Measurements from ENCODE around the gene PRKCD.

Gene PRKCD

DNA sequence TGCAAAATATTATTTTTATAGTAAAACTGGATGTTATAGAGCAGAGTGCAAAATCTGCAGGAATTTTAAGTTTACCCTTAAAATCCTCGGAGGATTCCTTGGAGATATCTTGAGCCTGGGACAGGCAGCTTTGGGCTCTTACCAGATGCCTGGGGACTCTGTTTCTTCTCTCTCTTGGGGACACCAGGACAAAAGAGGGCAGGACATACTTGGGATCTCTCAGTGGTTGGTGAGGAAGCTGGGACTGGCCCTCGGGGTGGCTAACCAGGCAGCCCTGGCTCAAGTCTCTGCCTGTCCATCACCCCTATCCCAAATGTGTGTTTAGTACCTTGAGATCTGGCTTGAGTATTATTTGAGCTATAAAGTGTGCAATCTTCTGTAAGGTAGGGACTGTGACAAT lies 56.2 kb downstream of the PRKCD start:
- DNase-seq (ENCODE audit: low spot score) = no peak

DNA sequence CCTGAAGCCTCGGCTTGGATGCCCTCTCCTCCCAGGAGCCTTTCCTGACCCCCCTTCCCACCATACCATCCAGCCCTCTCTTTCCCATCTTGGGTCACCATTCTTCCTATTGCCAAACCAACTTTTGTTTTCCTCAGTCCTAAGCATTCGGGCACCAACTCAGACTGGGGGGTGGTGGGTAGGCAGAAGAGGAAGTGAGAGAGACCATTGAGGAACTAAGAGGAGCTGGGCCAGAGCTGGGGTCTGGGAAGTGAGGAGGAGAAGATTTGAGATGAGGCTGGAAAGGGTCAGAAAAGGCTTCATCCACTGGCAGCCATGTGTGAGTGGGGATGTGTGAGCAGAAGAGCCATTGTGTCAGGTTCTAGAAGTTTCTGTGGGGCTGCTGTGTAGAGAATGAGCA lies 57.1 kb downstream of the PRKCD start:
- no peak for DNase-seq (ENCODE audit: low spot score)

DNA sequence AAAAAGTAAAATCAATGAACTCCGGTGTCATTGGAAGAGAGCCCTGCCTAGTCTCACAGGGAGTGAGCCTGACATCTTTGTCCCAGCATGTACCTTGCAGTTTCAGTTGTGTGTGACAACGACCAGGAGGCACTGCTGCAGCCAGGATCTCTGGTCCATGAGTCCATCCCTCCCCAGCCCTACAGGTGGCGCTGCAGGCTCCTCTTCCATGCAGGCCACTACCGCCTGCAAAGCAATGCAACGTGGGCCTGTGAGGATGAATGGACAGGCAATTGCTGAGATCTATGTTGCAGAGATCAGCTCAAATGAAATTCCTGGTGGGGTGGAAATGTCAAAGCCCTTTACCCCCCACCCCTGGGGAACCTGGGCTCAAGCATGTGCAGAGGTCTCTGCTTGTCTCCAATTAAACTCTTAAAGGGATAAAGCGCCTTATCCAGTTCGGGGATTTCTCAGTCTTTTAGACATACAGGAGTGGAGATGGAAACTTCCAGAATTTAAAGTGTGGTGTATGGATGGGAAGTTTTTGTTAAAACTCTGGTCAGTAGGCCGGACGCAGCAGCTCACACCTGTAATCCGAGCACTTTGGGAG lies 59.0 kb downstream of the PRKCD start:
- peak; percentile 80 for DNase-seq (ENCODE audit: low spot score)

DNA sequence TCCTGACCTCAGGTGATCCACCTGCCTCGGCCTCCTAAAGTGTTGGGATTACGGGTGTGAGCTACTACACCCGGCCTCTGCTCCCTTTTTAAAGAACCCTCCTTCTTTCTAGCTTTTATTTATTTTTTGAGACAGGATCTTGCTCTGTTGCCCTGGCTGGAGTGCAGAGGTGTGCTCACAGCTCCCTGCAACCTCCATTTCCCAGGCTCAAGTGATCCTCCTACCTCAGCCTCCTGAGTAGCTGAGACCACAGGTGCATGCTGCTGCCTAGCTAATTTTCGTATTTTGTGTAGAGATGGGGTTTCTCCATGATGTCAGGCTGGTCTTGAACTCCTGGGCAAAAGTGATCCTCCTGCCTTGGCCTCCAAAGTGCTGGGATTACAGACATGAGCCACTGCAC lies 60.3 kb downstream of the PRKCD start:
- no peak for DNase-seq (ENCODE audit: low spot score)

DNA sequence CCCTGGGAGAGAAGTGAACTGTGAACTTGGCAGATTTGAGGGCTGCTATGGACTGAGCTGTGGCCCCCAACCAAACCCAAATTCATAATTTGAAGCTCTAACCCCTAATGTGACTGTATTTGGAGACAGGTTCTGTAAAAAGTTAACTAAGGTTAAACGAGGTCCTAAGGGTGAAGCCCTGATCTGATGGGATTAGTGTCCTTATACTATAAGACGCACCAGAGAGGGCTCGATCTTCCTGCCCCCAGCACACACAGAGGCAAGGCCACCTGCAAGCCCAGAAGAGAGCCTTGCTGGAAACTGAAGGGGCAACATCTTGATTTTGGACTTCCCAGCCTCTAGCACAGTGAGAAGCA lies 60.8 kb downstream of the PRKCD start:
- no peak for DNase-seq (ENCODE audit: low spot score)

DNA sequence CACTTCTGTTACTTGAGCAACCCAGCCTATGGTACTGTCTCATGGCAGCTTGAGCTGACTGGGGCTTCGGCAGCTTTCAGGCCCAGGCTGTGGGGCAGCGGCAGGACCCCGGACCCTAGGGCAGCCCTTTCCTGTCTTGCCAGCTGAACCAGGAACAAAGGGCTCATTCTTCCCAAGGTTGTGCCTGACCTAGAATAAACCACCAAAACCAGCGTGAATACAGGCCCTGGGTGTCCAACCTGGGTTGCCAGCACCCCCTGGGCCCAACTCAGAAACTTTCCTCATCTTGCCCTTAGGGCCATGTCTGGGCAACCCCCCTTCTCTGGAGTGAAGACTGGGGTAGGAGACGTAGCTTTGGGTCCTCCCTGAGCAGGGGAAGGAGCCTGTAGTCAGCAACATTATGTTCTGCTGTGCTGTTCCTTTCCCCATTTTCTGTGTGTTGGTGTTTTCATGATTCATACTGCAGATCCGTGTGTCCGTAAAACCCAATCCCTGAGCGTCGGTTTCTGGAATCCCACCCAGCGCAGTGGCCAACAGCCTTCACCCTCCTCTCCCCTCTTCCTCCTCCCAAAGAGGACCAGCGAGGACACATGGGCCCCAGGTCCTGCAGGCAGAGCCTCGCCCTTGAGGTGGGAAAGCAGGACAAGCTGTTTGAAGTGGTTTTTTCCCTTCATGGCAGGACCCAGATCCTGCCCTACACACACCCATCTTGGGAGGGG lies 61.3 kb downstream of the PRKCD start:
- DNase-seq (ENCODE audit: low spot score) = no peak

DNA sequence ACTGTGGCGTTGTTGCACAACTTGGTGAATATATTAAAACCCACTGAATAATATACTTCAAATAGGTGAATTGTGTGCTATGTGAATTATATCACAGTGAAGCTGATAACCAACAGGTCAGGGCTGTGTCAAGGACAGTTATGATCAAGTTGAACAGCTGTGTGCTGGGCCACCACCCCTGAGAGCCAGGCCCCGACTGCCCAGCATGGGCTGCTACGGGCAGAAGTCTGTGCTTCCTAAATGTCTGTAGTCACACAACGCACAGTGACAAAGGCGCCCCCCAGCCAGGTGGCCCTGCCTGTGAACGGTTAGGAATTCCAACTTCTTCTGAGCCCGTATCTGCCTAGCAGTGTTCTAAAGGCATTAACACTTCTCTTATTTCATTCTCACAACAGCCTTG lies 62.0 kb downstream of the PRKCD start:
- no peak for DNase-seq (ENCODE audit: low spot score)

DNA sequence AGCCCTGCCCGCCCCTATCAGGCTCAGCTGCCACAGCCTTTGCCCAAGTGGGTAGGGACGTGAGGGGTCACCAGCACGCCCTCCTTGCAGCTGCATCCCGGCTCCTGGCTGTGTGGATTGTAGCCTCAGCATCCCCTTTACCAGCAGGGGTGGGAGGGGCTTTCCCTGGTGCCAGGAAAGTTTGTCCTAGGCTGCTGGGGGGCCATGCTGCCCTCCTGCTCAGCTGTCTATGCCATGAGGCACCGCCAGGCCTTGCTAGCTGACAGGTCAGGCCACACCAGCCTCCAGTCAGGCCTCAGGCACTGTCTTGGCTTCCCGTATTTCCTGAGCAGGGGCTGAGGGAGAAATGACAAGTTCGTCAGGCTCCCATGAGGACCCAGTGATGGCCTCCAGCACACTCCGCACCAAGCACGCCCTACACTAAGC lies 62.5 kb downstream of the PRKCD start:
- DNase-seq (ENCODE audit: low spot score) = no peak

DNA sequence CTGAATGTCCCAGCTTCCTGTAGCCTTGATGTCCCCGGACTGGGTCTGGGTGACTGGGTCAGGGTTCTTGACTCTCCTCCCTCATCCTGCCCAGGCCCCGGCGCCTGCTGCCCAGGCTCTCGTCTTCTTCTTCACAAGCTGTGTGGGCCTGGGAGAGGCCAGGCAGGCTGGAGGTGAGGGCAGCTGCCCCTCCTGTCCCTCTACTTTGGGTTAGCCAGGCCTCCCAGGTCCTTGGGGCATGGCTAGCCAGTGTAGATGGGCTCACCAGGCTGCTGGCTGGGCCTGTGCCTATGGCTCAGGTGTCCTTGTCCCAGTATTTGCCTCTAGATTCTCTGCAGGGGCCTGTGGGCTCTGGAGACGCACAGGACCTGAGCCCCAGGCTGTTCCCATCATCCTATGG lies 63.0 kb downstream of the PRKCD start:
- DNase-seq (ENCODE audit: low spot score) = no peak

DNA sequence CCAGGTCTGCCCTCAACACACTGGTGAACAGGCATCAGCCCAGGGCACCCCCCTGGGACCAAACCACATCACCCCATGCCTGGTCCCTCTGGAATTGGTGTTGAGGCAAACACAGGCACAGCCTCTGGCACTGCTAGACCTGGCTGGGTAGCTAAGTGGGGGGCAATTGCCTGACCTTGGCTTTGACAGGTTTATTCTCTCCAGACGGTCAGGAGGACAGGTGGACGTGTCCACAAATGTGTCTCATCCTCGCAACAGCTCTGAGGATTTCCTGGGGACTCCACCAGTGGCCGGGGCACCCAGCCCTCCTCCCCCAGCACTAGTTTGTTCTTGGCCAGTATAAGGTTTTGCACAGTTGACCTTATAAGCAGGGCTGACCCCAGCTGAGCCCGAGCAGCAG lies 63.5 kb downstream of the PRKCD start:
- DNase-seq (ENCODE audit: low spot score) = no peak

DNA sequence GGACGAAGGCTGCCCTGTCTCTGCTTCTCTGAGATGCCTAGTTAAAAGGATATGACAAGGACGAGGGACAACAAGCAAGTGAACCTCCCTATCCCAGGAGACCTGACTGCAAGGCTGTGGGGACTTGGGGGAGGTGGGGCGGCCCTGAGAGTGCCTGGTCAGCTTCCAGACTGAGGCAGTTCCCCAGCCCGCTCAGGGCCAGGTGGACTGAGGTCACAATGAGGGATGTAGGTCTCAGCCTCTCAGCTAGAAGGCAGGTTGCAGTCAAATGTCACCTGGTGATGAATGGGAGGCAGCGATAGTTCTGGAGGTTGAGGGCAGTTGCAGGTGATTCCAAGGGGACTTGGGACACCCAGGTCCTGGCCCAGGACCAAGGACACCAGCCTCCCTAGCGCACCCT lies 64.2 kb downstream of the PRKCD start:
- DNase-seq (ENCODE audit: low spot score) = no peak

DNA sequence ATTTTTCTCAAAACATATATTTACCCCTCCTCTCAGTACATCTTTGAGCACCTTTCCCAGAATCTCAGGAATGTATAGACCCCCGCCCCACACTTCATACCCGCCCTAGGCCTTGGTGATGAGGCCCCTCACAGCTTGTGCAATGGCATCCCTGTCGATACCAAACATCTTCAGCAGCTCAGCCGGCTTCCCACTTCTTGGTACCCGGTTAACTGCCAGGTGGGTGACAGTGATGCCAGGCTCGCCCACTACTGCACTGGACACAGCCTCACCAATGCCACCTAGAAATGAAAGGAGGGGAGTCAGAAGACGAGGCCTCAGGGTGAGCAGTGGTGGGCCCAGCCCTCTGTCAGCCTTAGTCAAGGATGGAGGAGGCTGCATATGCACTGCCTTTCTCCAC lies 64.6 kb downstream of the PRKCD start:
- DNase-seq (ENCODE audit: low spot score) = no peak

DNA sequence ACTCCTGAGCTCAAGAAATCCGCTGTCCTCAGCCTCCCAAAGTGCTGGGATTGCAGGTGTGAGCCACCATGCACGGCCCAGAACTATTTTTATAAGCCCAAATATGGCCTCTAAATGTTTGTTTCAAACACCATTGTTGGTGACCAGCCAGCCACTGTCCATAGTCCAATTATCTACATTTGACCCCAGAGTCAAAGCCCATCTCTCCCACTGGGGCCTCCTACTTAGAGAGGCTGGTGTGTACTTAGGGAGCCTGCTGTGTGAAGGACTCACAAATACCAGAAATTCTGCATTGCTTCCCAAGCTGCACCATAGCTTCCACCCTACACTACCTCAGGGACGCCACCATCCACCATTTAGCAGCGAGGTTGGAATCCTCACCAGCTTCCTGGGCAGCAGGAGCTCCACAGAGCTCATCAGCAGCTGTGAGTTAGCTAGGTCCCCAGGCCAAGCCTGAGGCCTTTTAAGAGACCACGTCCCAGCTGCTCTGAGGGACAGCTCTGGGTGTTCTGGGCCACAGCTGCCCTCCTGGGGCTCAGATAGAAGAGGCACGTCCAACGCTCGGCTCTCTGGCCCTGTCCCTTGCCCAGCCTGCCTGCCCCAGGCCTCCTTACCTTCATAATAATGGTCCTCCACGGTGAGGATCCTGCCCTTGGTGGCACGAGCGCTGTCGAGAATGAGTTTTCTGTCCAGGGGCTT lies 65.3 kb downstream of the PRKCD start:
- DNase-seq (ENCODE audit: low spot score) = no peak

DNA sequence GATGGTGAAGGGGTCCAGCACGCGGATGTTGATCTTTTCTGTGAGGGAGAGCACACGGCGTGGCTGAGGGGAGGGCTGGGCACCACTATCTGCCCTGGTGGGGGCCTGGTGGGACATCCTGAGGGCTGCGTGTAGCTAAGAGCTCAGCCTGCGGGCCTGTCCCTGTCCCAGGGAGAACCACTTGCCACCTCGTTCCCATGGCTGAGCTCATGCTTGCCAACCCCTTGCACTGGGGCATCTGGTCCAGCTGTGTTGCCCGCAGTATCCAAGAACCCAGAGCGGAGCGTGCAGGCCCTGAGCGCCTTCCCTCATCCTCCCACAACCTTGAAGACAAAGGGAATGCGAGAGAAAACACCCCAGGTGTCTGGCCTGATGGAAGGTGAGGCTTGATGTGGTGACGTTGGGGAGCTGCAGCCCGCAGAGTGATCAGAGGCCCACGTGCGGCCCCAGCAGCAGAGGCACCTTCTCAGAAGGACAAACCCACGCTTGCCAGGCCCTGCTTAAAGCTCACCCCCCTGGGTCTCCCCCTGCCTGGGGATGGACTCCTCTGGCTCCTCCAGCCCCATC lies 65.9 kb downstream of the PRKCD start:
- DNase-seq (ENCODE audit: low spot score) = no peak

DNA sequence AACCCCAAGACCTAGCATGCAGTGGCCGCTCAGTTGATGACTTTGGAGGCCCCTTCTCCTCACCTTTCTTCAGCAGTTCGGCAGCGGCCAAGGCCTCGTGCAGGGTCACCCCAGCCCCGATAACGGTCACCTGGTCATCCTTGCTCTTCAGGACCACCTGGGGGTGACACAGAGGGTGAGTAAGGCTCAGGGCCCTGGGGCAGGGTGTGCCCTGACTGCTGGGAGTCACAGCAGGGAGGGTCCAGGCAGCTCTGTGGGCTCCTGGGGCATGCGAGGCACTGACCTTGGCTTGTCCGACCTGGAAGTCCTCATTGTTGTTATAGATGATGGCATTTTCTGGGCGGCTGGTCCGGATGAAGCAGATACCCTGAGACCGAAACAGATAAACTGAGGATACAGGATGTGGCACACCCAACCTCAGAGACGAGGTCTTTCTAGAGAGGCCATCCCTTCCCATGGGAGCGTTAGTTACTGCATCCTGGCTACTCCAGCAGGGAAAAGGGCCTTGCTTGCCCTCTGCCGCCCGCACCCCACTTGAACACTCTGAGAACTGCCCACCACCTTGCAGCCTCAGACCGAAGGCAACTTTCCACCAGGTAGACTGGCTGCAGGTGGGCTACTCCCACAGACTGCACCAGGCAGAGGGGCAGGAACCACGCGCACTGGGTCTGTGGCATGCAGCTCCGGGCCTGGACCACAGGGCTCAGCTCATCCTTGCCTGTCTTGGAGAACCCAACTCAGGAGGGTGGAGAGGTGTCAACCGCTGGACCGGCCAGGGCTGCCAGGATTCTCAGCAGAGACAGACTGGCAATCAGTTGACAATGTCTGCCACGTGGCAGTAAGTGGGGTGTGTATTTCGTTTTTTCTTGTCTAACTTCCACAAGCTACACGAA lies 67.2 kb downstream of the PRKCD start:
- no peak for DNase-seq (ENCODE audit: low spot score)

DNA sequence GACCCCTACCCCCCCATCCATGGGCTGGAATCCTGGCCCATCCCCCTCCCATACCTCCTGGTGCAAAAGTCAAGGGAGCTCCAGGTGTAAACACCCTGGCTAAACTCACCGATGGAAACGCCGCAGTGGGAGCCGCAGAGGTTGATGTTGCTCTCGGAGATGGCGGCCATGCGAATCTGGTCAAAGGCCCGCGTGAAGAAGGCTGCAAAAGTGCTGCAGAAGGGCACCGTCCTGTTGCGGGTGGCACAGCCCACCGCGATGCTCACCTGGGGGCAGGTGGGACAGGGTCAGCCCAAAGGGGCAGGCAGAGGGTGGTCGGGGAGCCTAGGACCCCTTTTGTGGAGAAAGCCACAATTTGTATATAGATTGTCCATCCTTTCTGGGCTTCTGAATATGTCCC lies 68.2 kb downstream of the PRKCD start:
- DNase-seq (ENCODE audit: low spot score) = no peak

DNA sequence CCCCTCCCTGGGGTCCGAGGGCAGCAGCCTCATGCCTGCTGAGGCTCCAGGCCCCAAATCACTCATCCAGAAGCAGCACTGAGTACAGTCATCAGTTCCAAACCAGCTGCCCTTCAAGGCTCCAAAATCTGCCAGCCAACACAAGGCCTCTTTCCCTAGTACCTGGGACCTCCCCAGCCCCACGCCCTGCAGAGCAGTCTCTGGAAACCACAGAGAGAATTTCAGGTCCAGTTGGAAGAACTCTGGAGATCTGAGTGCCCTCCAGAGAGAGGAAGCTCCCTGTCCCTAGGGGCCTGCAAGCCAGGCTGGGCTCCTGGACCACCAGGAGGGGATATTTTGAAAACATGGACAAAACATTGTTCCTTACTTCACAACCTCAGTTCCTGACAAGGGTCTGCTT lies 68.6 kb downstream of the PRKCD start:
- no peak for DNase-seq (ENCODE audit: low spot score)

DNA sequence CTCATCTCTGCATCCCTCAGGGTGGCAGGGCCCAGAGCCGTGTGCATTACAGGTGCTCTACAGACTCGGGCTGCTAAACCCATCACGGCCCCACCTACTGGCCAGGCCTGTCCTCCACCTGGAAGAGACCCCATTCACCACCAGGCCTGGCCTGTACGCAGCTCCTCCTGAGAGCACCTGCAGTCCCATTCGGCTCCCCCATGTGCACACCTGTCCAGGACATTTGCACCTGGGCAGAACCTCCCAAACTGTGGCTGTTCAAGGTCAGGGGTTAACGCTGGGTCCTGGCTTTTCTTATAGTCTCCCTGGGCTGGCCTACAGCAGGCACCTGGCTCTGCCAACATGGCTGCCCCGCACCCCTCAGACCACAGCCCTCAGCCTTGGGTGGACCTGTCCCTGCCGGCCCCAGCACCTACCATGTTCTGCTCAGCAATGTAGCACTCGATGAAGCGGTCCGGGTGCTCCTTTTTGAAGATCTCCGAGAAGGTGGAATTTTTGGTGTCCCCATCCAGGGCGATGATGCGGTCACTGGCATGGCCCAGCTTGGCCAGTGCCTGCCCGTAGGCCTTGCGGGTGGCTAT lies 69.1 kb downstream of the PRKCD start:
- DNase-seq (ENCODE audit: low spot score) = no peak

DNA sequence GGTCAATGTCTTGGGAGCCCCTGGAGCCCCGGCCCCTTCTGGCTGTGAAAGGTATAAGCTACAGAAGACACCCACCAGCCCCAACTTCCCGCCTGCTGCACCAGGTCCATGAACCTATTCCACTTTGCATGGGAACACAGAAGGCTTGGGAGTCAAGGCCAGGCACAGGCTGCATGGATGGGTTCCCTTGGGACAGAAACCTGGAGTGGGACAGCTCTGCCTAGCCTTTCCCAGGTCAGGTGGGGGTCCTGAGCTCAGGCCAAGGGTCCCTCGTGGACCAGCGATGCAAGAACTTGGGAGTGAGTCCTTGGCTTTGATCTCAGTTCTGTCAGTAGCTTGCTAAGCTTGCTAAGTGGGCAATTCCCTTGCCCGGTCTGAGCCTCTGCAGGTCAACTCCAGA lies 69.8 kb downstream of the PRKCD start:
- DNase-seq (ENCODE audit: low spot score) = no peak

DNA sequence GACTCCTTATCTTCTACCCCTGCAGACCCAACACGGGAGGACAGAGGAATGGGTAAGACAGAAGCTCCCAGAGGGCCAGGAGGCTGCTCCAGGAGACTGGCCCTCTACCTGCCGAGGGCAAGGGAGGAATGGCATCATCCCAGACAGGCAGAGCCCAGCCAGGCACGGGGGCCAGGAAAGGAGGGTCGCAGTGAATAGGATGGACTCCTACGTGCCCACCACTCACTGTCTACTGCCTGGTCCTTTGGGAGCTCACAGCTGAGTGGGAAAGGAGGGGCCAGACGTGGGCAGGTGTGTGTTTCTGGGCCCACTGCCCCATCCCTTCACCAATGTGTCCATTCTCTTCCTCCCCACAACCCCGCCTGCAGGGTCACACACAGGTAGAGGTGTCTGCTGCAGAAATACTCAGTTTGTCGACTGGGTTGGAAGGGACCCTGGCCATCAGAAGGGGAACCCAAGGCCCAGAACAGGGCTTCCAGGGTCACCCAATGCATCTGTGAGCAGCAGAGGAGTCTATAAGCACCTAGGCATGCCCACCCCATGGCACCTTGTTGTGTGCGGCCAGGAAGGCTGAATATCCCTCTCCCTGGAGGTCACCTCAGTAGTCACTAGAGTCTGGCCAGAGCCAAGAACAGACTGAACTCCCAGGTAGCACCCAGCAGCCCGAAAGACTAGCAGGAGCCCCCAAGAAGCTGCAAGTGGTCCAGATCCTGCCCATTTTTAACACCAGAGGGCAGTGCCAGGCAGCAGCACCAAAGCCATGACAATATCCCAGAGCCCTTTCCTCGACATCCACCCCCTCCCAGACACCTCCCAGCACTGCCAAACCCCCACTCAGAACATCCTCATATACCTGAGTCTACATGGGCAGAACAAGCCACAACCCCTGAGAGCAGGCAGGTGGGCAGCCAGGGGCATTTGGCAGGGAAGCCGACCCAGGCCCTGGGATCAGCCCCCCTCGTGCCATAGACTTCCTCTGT lies 70.8 kb downstream of the PRKCD start:
- no peak for DNase-seq (ENCODE audit: low spot score)

All from NAMALWA (cell line).